Measurements from ENCODE around the gene PBX4. TPM values are rescaled to one million over a fixed set of nuclear protein-coding genes. Genes with fewer than 3 reads are reported as not detected.

Gene PBX4
- total and polyA plus RNA-seq, 2 experiments from 2014 or later: 2.6 to 4.1 TPM

- Histone ChIP-seq H3F3A (replicated peaks; ENCODE audit: low read depth) (peaks cover 14% of the 10 kb centered on the region), H2AFZ (no peak overlapping the region), H3K4me3 (no peak overlapping the region), H3K4me1 (ENCODE audit: insufficient read depth) (peaks cover 4% of the 10 kb centered on the region), H4K20me1 (replicated peaks; ENCODE audit: insufficient read depth) (no peaks in the 10 kb centered on the region; the same call in 1 of the 2 replicates), H3K9me2 (ENCODE audit: insufficient read depth) (no peaks in the 10 kb centered on the region), H3K27ac (ENCODE audit: low read depth) (no peak overlapping the region), H3K79me2 (replicated peaks; ENCODE audit: insufficient read depth) (no peaks in the 10 kb centered on the region), H3K36me3 (ENCODE audit: insufficient read depth) (peaks cover 10% of the 10 kb centered on the region; the same call in 1 of the 2 replicates), H3K27me3 (ENCODE audit: insufficient read depth) (no peaks in the 10 kb centered on the region), H3K4me2 (no peak overlapping the region)
- Mint-ChIP-seq H3K27ac (no peak overlapping the region; the same call in 1 of the 2 replicates), H3K9me3 (no peaks in the 10 kb centered on the region; the same call in 2 of the 3 replicates), H3K4me1 (peaks cover 9% of the 10 kb centered on the region; the same call in 2 of the 3 replicates), H3K4me3 (no peak overlapping the region), H3K27me3 (ENCODE audit: insufficient read depth, low read depth, poor library complexity) (peaks cover 18% of the 10 kb centered on the region), H3K36me3 (ENCODE audit: low read depth) (peaks cover 44% of the 10 kb centered on the region)
- DNase-seq (ENCODE audit: low spot score) (no peak), ATAC-seq (no peak)
- no peak for TF ChIP-seq STAT1 (IDR thresholded peaks at IDR 0.05; ENCODE audit: unreplicated experiment)
- no peak for TF ChIP-seq JUNB (IDR thresholded peaks at IDR 0.05; ENCODE audit: unreplicated experiment)
- no peak for TF ChIP-seq CREB1 (CRISPR knock-in tag; IDR thresholded peaks at IDR 0.05; ENCODE audit: low read depth)
- TF ChIP-seq, protein P1, sequence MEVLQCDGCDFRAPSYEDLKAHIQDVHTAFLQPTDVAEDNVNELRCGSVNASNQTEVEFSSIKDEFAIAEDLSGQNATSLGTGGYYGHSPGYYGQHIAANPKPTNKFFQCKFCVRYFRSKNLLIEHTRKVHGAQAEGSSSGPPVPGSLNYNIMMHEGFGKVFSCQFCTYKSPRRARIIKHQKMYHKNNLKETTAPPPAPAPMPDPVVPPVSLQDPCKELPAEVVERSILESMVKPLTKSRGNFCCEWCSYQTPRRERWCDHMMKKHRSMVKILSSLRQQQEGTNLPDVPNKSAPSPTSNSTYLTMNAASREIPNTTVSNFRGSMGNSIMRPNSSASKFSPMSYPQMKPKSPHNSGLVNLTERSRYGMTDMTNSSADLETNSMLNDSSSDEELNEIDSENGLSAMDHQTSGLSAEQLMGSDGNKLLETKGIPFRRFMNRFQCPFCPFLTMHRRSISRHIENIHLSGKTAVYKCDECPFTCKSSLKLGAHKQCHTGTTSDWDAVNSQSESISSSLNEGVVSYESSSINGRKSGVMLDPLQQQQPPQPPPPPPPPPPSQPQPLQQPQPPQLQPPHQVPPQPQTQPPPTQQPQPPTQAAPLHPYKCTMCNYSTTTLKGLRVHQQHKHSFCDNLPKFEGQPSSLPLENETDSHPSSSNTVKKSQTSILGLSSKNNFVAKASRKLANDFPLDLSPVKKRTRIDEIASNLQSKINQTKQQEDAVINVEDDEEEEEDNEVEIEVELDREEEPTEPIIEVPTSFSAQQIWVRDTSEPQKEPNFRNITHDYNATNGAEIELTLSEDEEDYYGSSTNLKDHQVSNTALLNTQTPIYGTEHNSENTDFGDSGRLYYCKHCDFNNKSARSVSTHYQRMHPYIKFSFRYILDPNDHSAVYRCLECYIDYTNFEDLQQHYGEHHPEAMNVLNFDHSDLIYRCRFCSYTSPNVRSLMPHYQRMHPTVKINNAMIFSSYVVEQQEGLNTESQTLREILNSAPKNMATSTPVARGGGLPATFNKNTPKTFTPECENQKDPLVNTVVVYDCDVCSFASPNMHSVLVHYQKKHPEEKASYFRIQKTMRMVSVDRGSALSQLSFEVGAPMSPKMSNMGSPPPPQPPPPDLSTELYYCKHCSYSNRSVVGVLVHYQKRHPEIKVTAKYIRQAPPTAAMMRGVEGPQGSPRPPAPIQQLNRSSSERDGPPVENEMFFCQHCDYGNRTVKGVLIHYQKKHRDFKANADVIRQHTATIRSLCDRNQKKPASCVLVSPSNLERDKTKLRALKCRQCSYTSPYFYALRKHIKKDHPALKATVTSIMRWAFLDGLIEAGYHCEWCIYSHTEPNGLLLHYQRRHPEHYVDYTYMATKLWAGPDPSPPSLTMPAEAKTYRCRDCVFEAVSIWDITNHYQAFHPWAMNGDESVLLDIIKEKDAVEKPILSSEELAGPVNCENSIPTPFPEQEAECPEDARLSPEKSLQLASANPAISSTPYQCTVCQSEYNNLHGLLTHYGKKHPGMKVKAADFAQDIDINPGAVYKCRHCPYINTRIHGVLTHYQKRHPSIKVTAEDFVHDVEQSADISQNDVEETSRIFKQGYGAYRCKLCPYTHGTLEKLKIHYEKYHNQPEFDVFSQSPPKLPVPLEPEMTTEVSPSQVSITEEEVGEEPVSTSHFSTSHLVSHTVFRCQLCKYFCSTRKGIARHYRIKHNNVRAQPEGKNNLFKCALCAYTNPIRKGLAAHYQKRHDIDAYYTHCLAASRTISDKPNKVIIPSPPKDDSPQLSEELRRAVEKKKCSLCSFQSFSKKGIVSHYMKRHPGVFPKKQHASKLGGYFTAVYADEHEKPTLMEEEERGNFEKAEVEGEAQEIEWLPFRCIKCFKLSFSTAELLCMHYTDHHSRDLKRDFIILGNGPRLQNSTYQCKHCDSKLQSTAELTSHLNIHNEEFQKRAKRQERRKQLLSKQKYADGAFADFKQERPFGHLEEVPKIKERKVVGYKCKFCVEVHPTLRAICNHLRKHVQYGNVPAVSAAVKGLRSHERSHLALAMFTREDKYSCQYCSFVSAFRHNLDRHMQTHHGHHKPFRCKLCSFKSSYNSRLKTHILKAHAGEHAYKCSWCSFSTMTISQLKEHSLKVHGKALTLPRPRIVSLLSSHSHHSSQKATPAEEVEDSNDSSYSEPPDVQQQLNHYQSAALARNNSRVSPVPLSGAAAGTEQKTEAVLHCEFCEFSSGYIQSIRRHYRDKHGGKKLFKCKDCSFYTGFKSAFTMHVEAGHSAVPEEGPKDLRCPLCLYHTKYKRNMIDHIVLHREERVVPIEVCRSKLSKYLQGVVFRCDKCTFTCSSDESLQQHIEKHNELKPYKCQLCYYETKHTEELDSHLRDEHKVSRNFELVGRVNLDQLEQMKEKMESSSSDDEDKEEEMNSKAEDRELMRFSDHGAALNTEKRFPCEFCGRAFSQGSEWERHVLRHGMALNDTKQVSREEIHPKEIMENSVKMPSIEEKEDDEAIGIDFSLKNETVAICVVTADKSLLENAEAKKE (CRISPR knock-in tag; IDR thresholded peaks at IDR 0.05): no peak
- TF ChIP-seq, protein P2, sequence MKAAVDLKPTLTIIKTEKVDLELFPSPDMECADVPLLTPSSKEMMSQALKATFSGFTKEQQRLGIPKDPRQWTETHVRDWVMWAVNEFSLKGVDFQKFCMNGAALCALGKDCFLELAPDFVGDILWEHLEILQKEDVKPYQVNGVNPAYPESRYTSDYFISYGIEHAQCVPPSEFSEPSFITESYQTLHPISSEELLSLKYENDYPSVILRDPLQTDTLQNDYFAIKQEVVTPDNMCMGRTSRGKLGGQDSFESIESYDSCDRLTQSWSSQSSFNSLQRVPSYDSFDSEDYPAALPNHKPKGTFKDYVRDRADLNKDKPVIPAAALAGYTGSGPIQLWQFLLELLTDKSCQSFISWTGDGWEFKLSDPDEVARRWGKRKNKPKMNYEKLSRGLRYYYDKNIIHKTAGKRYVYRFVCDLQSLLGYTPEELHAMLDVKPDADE (IDR thresholded peaks at IDR 0.05): no peak
- no peak for TF ChIP-seq ZNF331 (CRISPR knock-in tag; IDR thresholded peaks at IDR 0.05; ENCODE audit: low read depth)
- TF ChIP-seq ZNF114 (CRISPR knock-in tag; IDR thresholded peaks at IDR 0.05): no peak
- TF ChIP-seq CTCF (conservative IDR thresholded peaks at IDR 0.05; ENCODE audit: low read depth in 2 of 2): no peak
- no peak for TF ChIP-seq NANOG (IDR thresholded peaks at IDR 0.05; ENCODE audit: borderline replicate concordance)
- no peak for TF ChIP-seq EZH2phosphoT487 (IDR thresholded peaks at IDR 0.05; ENCODE audit: unreplicated experiment)
- TF ChIP-seq EZH2 (IDR thresholded peaks at IDR 0.05; ENCODE audit: low read depth, unreplicated experiment): no peak
- TF ChIP-seq, protein P3, sequence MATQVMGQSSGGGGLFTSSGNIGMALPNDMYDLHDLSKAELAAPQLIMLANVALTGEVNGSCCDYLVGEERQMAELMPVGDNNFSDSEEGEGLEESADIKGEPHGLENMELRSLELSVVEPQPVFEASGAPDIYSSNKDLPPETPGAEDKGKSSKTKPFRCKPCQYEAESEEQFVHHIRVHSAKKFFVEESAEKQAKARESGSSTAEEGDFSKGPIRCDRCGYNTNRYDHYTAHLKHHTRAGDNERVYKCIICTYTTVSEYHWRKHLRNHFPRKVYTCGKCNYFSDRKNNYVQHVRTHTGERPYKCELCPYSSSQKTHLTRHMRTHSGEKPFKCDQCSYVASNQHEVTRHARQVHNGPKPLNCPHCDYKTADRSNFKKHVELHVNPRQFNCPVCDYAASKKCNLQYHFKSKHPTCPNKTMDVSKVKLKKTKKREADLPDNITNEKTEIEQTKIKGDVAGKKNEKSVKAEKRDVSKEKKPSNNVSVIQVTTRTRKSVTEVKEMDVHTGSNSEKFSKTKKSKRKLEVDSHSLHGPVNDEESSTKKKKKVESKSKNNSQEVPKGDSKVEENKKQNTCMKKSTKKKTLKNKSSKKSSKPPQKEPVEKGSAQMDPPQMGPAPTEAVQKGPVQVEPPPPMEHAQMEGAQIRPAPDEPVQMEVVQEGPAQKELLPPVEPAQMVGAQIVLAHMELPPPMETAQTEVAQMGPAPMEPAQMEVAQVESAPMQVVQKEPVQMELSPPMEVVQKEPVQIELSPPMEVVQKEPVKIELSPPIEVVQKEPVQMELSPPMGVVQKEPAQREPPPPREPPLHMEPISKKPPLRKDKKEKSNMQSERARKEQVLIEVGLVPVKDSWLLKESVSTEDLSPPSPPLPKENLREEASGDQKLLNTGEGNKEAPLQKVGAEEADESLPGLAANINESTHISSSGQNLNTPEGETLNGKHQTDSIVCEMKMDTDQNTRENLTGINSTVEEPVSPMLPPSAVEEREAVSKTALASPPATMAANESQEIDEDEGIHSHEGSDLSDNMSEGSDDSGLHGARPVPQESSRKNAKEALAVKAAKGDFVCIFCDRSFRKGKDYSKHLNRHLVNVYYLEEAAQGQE (IDR thresholded peaks at IDR 0.05; ENCODE audit: unreplicated experiment): no peak
- TF ChIP-seq POLR2AphosphoS5 (IDR thresholded peaks at IDR 0.05; ENCODE audit: low read depth): no peak
Measured at GRCh38 chr19:19645233-19645870, 26.9 kb upstream of the PBX4 start.

Data from GM23338 (cell line).